ENCODE measurements around the gene TAS2R41. TPM values are rescaled to one million over a fixed set of nuclear protein-coding genes. Genes with fewer than 3 reads are reported as not detected.

The TAS2R41 gene, protein sequence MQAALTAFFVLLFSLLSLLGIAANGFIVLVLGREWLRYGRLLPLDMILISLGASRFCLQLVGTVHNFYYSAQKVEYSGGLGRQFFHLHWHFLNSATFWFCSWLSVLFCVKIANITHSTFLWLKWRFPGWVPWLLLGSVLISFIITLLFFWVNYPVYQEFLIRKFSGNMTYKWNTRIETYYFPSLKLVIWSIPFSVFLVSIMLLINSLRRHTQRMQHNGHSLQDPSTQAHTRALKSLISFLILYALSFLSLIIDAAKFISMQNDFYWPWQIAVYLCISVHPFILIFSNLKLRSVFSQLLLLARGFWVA
- total RNA-seq = not detected
- long read RNA-seq = 0 reads

DNA sequence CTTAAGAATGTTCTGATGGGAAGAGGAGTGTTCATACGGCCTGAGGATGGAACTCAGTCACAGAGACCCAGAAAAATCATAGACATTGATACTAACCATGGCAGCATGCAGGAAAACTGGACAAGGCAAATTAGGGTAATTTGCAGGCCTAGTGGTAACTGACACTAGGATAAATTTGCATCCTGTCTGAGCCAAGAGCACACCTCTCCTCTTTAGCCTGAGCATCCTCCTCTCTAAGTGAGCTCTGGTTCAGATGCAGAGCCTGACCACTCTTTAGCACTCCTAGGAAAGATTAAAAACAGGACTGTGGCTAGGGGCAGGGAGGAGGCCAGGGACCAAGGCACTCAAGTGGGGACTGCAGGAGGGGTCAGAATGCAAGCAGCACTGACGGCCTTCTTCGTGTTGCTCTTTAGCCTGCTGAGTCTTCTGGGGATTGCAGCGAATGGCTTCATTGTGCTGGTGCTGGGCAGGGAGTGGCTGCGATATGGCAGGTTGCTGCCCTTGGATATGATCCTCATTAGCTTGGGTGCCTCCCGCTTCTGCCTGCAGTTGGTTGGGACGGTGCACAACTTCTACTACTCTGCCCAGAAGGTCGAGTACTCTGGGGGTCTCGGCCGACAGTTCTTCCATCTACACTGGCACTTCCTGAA is at the start of gene TAS2R41:
TAS2R41 (plus strand) TSS at position 373 of the 650 bp plus-strand sequence; CDS start at position 373, 0 bp downstream.
- DNase-seq (ENCODE audit: missing footprints) (no peak), ATAC-seq (no peak)
- intact Hi-C loops (cut with DNase I) = no loop called here

DNA sequence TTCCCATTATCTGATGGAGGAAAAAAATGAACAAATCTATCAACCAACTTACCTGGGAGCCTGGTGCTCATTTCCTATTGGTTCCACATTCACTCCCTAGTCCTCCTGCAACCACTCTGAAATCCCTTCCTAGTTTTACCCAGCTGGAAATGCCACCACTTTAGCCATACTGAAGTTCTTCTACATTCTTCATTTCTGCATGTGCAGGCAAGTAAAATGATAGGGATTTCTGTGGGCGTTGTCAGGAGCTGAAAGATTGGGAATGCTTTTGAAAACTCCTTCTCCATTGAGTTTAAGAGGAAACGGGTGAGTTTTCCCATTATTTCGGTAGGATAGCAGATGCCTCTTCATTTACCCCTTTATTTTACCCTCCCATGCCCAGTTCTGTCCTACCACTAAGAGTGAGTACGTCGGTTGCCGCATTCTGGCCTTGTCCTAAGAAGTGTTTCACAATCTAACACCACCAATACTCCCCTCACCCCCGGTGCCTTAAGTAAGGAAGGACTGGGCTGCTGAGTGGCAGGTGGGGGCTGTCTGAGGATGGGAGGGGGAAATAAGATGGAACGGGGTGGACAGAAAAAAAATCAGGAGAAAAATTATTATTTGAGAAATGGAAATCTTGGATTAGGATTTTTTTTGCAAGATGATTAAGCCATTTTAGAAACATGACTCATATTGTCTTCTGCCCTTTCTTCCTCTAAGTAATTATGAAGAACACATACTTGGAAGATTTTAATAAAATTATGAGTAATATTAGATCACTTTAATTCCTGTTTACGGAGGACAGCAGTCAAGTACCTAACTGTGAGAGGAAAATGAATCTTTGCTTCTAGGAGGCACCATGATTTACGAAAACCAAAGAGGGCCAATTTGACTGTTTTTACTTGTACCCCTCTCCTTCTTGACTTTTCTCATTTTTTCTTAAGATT is 47.6 kb upstream of the TAS2R41 start:
- intact Hi-C loops (cut with DNase I) = no loop called here
- ATAC-seq (no peak), DNase-seq (ENCODE audit: missing footprints) (no peak)

GRCh38 chr7:143431109-143431508 is 46.6 kb upstream of the TAS2R41 start:
- ATAC-seq (no peak), DNase-seq (ENCODE audit: missing footprints) (no peak)
- intact Hi-C loops (cut with DNase I) = no loop called here

DNA sequence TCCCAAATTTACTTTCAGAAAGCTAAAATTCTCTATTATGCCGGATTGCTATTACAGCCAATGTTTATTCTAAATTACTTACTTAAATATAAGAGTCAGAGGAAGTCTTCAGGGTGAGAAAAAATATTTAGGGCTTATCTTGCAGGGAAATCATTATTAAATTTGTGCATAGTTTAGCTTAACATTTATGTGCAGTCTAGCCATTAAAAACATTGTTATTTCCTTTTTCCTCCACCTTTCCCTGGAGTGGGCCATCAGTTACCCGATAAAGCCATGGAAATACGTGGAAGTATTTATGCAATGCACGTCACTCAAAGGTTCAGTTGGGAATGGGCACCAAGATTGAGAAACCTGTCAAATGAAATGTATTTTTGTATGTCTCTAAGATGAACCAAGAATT is 43.9 kb upstream of the TAS2R41 start:
- intact Hi-C loops (cut with DNase I) = no loop called here

DNA sequence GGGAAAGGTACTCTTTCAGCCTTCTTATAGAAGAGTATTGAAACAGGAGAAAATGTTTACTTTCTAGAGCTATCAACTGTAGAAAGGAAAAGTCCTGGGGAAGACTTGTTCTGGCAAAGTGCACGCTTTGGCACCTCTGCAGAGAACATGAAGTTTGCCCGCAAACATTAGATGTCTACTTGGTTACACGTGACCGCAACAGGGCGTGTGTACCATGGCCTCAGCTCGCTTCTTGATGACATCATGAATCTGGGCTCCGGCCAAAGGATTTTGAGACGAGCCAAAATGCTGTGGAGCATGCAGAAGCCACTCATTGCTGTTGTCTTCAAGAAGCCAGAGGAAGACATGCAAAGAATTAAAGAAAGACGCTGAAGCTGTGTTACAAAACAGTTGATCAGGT is 43.0 kb upstream of the TAS2R41 start:
- ATAC-seq = peak; percentile 42

More for the DNA sequence above, 43.9 kb upstream of the TAS2R41 start:
- ATAC-seq = no peak
- no peak for DNase-seq (ENCODE audit: missing footprints)

DNA sequence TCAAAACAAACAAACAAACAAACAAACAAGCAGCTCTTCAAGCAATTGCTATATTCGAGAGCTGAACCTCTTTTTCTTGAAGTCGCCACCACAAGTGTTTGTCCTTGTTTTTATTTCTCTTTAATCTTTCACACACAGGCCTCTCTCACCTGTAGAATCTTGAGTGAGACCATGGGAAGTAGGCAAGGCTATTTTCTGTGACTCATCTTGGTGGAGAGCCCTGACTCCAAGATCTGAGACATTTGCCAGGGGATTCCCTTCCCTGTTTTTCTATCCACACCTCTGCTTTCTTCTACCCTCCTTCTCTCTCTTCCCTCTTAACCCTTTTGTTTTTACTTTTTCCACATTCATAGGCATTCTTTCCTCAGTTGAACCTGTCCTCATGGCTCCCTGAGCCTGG is 42.4 kb upstream of the TAS2R41 start:
- ATAC-seq = no peak
- no peak for DNase-seq (ENCODE audit: missing footprints)
- intact Hi-C loops (cut with DNase I) = no loop called here

More for the DNA sequence above, 43.0 kb upstream of the TAS2R41 start:
- peak; percentile 82 for DNase-seq (ENCODE audit: missing footprints)
- intact Hi-C loops (cut with DNase I) = no loop called here

- DNase-seq (ENCODE audit: missing footprints) (no peak), ATAC-seq (no peak)
- intact Hi-C loops (cut with DNase I) = no loop called here
These were observed 41.2 kb upstream of the TAS2R41 start for GRCh38 chr7:143436325-143436946.

- ATAC-seq = no peak
- DNase-seq (ENCODE audit: missing footprints) = no peak
- intact Hi-C loops (cut with DNase I) = no loop called here
These were observed 40.1 kb upstream of the TAS2R41 start for GRCh38 chr7:143437578-143437977.

- intact Hi-C loops (cut with DNase I) = no loop called here
- DNase-seq (ENCODE audit: missing footprints) (no peak), ATAC-seq (no peak)
These were observed 37.8 kb upstream of the TAS2R41 start for GRCh38 chr7:143439866-143440265.

- DNase-seq (ENCODE audit: missing footprints) = no peak
- intact Hi-C loops (cut with DNase I) = no loop called here
- ATAC-seq = no peak
These were observed 34.5 kb upstream of the TAS2R41 start, which contains the start of gene TAS2R60 for GRCh38 chr7:143443153-143443552. Gene TAS2R60, plus strand, starts transcription at chr7:143443453. Its CDS starts 0 bp downstream, at chr7:143443453.

DNA sequence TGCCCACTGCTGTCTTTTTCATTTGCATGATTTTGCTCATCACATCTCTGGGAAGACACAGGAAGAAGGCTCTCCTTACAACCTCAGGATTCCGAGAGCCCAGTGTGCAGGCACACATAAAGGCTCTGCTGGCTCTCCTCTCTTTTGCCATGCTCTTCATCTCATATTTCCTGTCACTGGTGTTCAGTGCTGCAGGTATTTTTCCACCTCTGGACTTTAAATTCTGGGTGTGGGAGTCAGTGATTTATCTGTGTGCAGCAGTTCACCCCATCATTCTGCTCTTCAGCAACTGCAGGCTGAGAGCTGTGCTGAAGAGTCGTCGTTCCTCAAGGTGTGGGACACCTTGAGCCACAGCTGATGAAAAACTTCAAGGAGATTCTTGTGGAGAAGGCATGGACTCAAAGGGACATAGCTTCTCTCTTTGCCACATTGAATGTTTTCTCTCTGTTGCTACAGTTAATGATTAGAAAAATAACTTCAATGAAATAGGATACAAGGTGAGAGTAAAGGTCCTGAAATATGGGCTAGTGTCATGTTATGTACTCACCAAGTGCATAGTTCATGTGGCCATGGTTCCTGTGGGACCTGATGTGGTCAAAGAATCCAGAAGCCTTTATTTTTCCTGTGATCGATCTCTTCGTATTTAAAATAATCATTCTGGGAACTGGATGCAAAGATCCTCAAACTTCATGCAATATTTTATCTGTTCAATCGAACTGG is 33.5 kb upstream of the TAS2R41 start:
- ATAC-seq (no peak), DNase-seq (ENCODE audit: missing footprints) (no peak)
- intact Hi-C loops (cut with DNase I) = no loop called here

GRCh38 chr7:143444785-143445184 is 32.9 kb upstream of the TAS2R41 start:
- ATAC-seq (no peak), DNase-seq (ENCODE audit: missing footprints) (no peak)
- intact Hi-C loops (cut with DNase I) = no loop called here

DNA sequence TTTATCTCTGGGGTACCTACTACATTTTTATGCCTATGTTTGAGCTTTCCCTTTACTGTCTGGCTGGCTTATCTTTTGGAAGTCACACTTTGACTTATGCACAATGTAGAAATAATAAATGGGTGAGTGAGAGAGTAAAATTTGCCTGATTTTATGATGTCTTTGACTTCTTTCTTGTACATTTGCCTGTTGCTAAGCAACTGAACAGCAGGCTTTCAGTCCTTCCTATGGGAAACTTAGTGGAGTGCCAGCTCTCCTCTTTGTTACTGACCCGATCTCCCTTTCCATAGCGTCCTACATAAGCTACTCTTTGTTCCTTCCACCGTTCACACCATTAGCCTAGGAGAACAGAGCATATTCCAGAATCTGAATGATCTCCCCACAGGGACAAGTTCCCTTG is 30.2 kb upstream of the TAS2R41 start:
- intact Hi-C loops (cut with DNase I) = no loop called here
- no peak for ATAC-seq

GRCh38 chr7:143448429-143448828 is 29.2 kb upstream of the TAS2R41 start:
- DNase-seq (ENCODE audit: missing footprints) (no peak), ATAC-seq (no peak)
- intact Hi-C loops (cut with DNase I) = no loop called here

More for the DNA sequence above, 30.2 kb upstream of the TAS2R41 start:
- DNase-seq (ENCODE audit: missing footprints) = no peak

- no peak for DNase-seq (ENCODE audit: missing footprints)
- no peak for ATAC-seq
- intact Hi-C loops (cut with DNase I) = no loop called here
These were observed 27.9 kb upstream of the TAS2R41 start for GRCh38 chr7:143449793-143450192.

- ATAC-seq (no peak), DNase-seq (ENCODE audit: missing footprints) (no peak)
- intact Hi-C loops (cut with DNase I) = no loop called here
These were observed 26.6 kb upstream of the TAS2R41 start for GRCh38 chr7:143451122-143451521.

DNA sequence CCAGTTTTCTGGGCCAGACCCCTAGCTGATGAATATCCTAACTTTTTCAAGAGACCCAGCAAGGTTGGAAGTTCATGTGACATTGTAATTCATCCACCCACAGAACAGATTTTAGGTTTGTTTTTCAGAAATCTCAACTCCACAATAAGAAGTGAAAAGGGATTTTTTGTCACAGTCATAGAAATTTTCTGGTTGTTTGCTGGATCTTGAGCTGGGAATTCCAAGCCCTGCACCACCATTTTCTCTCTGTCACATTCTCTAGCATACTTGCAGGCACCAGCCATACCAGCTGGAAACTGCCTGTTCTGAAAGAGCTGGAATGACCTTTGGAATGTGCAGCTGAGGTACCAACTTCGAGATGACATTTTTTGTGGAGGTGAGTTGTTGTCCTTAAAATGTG is 25.9 kb upstream of the TAS2R41 start:
- DNase-seq (ENCODE audit: missing footprints) (no peak), ATAC-seq (no peak)
- intact Hi-C loops (cut with DNase I) = no loop called here

DNA sequence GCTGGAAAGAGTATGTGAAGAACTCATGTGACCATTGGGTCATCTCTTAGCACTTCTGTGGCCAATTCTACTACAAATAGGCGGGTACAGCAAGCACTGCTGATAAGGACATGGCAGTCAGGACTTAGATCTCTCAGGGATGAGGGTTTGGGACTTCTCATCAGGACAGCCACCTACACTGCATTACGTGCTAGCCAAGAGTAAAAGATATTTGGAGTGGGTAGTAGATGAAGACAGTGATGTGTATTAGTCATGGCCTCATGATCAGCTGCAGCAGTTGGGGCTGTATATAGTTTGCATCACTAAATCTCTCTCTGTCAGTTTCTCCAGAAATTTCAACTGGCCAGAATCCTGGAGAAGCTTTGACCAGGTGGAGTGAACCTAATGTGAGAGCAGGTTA is 25.2 kb upstream of the TAS2R41 start:
- intact Hi-C loops (cut with DNase I) = no loop called here
- ATAC-seq (no peak), DNase-seq (ENCODE audit: missing footprints) (no peak)
